GM21723 (cell line): ENCODE results near the gene MGRN1.
A peak's percentile ranks its signal among the peaks of the same experiment; 100 is the strongest.

Source experiments
- ATAC-seq: cut with Tn5 transposase; IDR thresholded peaks from one replicate; pipeline ENCODE4 v1.9.1; 2021; ENCODE audit warnings: mild to moderate bottlenecking, moderate library complexity; ENCODE audit not compliant: unreplicated experiment

MGRN1 gene

GRCh38 chr16:4624015-4624826 is at the start of gene MGRN1:
MGRN1 (plus strand) TSS chr16:4624826; CDS start chr16:4624961, 135 bp downstream.
- peak; percentile 79 for ATAC-seq

GRCh38 chr16:4574919-4575705 is 49.5 kb upstream of the MGRN1 start:
- ATAC-seq = no peak

- ATAC-seq = no peak
These were observed 48.6 kb upstream of the MGRN1 start for GRCh38 chr16:4576008-4576407.

- ATAC-seq = no peak
These were observed 45.6 kb upstream of the MGRN1 start for GRCh38 chr16:4578961-4579530.

- no peak for ATAC-seq
These were observed 44.4 kb upstream of the MGRN1 start for GRCh38 chr16:4580250-4580649.

- ATAC-seq = no peak
These were observed 40.7 kb upstream of the MGRN1 start for GRCh38 chr16:4583906-4584305.

GRCh38 chr16:4586291-4586690 is 38.3 kb upstream of the MGRN1 start:
- no peak for ATAC-seq

- no peak for ATAC-seq
These were observed 36.2 kb upstream of the MGRN1 start for GRCh38 chr16:4588386-4588785.

- ATAC-seq = no peak
These were observed 35.7 kb upstream of the MGRN1 start for GRCh38 chr16:4588961-4589360.

- ATAC-seq = no peak
These were observed 33.4 kb upstream of the MGRN1 start for GRCh38 chr16:4591191-4591590.

- no peak for ATAC-seq
These were observed 32.7 kb upstream of the MGRN1 start for GRCh38 chr16:4591706-4592470.

- ATAC-seq = no peak
These were observed 31.5 kb upstream of the MGRN1 start for GRCh38 chr16:4593086-4593485.

GRCh38 chr16:4594433-4595410 is 29.9 kb upstream of the MGRN1 start:
- ATAC-seq = no peak

- ATAC-seq = no peak
These were observed 27.5 kb upstream of the MGRN1 start for GRCh38 chr16:4597174-4597573.

- no peak for ATAC-seq
These were observed 25.6 kb upstream of the MGRN1 start for GRCh38 chr16:4599037-4599436.

- no peak for ATAC-seq
These were observed 25.1 kb upstream of the MGRN1 start for GRCh38 chr16:4599545-4599944.

- no peak for ATAC-seq
These were observed 23.4 kb upstream of the MGRN1 start for GRCh38 chr16:4601036-4601863.

- ATAC-seq = no peak
These were observed 22.8 kb upstream of the MGRN1 start for GRCh38 chr16:4601864-4602186.

GRCh38 chr16:4602331-4602730 is 22.3 kb upstream of the MGRN1 start:
- no peak for ATAC-seq
